Erythroblast (primary cell): Measurements from ENCODE around the gene RAD51AP1.
A peak's percentile ranks its signal among the peaks of the same experiment; 100 is the strongest.
"Not testable (repeated sequence)": the region's sequence is repeated elsewhere in the genome, so short reads cannot be mapped to it uniquely, and the experiment has no call there.

Experiments used
- DNase-seq, 2 experiments: peaks; one replicate each; lab custom pipeline; 2025; lab: John Stamatoyannopoulos, UW
- GATA1 ChIP-seq: IDR thresholded peaks from 2 replicates; pipeline ENCODE4 v1.6.1; 2011; ENCODE audit warnings: low read depth, mild to moderate bottlenecking, control low read depth, low read length, moderate library complexity
- POLR2A ChIP-seq: IDR thresholded peaks from 2 replicates; pipeline ENCODE4 v1.6.1; 2011; ENCODE audit warnings: mild to moderate bottlenecking, low read length

RAD51AP1 gene

GRCh38 chr12:4538207-4539160 lies at the start of gene RAD51AP1:
Gene RAD51AP1 (plus strand): TSS chr12:4538890. CDS start chr12:4538940, 50 bp downstream.
- no peak for TF ChIP-seq GATA1
- peak; percentile 83 for TF ChIP-seq POLR2A

DNA sequence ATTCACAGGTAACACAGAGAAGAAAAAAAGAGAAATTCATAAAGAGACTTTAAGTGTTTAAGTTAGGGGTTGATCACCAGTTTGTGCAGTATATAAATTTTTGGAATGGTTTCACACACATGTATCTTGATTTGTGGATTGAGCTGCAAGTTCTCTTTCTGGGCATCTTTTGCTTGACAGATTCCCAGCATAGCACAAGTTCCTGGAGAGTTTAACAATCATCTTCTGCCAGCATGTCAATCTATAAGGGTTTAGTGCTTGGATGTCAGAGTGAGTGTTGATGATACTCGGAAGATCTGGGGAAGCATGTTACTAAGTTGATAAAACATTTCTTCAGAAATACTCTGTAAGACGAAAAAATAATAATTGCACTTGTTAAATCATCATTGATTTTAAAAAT lies 49.1 kb upstream of the RAD51AP1 start:
- TF ChIP-seq POLR2A (no peak), GATA1 (no peak)
- DNase-seq, result no peak

More at GRCh38 chr12:4538207-4539160, at the start of gene RAD51AP1:
- DNase-seq, result peak; percentile 99

GRCh38 chr12:4490973-4491372 lies 47.7 kb upstream of the RAD51AP1 start:
- no peak for TF ChIP-seq POLR2A
- no peak for TF ChIP-seq GATA1
- DNase-seq, result no peak

- DNase-seq, result no peak
Observed at GRCh38 chr12:4496145-4496838, 42.4 kb upstream of the RAD51AP1 start.

DNA sequence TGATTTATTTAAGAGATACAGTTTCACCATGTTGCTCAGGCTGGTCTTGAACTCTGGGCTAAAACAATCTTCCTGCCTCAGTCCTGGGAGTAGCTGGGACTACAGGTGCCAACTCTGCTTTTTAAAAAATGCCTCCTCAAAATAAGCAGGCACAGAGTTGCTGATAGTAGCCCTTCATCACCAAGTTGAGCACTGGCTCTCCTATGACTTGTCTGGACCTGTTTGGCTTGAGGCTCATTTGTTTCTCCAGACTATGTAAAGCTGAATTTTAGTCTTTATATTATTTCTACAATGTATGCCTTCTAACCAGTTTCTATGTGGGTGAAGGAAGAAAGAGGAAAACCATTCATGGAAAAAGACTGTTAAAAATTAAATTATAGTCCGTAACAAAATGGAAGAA lies 39.5 kb upstream of the RAD51AP1 start:
- no peak for TF ChIP-seq GATA1
- TF ChIP-seq POLR2A, result no peak

More at GRCh38 chr12:4496145-4496838, 42.4 kb upstream of the RAD51AP1 start:
- TF ChIP-seq GATA1 (no peak), POLR2A (no peak)

DNA sequence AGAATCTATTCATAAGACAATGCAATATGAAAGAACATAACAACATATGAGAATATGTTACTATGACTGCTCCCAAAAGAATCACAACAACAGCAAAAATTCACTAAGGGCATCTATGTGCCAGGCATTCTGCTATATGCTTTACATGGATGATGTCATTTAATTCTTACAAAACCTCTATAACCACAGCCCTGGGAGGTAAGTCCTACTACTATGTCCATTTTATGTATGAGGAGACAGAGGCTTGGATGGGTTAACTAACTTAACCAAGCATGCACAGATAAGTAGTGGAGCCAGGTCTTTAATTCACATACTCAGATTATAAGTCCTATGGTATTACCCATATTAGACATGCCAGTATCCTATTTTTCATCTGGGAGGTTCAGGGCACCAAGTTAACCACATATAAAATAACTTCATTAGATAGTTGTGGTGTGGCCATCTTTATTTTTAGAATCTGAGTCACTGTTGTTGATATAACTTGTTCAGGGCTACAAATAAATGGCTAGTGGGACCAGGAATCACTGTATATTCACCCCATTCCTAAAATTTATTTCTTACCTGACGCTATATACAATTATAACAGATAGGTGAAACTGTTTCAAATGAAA lies 33.2 kb upstream of the RAD51AP1 start:
- DNase-seq, result no peak
- TF ChIP-seq POLR2A, result no peak
- TF ChIP-seq GATA1, result no peak

More for the DNA sequence above, 39.5 kb upstream of the RAD51AP1 start:
- no peak for DNase-seq

- TF ChIP-seq GATA1 (no peak), POLR2A (no peak)
- no peak for DNase-seq
Observed at GRCh38 chr12:4506430-4506829, 32.3 kb upstream of the RAD51AP1 start.

DNA sequence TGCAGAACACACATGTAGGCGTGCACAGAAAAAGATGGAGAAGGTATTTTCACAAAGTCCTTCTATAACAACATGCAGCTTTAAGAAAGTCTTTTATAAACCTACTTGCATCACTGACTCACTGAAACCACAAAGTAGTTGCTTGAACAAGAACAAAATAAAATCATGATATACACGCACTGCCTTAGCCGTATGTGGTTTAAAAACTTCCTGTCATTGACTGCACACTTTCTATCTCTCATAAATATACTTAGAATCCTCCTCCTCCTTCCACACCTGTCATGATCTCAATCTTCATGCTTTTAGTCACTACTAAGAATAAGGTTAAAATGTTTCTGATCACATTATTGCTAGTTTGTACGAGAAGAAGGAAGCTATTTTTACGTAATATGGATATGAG lies 31.8 kb upstream of the RAD51AP1 start:
- no peak for DNase-seq
- TF ChIP-seq POLR2A, result no peak
- no peak for TF ChIP-seq GATA1

DNA sequence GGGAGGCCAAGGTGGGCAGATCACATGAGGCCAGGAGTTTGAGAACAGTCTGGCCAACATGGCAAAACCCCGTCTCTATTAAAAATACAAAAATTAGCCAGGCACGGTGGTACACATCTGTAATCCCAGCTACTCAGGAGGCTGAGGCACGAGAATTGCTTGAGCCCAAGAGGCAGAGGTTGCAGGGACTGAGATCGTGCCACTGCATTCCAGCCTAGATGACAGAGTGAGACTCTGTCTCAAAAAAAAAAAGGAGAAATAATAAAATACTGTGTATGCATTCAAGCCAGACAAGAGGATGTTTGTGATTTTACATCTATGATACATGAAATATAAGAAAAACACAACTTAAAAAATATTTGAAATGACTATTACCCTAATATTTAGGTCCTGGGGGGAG lies 30.2 kb upstream of the RAD51AP1 start:
- DNase-seq, result not testable (repeated sequence)

GRCh38 chr12:4509269-4509668 lies 29.4 kb upstream of the RAD51AP1 start:
- DNase-seq, result not testable (repeated sequence)

DNA sequence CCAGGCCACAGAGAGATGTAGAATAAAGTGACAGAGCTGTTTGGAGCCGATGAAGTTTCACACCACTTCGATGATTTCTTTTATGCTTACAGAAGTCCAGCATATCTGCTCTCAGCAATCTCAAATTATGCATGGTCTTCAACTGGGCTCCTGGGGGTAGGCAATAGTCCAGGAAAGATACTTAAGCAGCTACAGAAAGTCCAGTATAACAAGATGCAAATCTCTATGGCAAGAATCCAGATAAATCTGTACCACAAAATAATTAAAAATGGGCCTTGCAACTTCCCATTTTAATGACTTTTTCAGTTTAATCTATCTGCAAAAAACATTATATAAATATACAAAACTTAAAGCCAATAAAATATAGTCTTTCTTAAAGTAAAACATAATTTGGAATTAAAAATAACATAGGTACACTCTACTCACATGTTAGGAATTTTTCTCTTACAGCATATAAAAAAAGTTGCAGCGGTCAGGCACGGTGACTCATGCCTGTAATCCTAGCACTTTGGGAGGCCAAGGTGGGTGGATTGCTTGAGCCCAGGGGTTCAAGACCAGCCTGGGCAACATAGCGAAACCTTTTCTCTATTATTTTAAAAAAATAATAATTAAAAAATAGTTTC lies 20.5 kb upstream of the RAD51AP1 start:
- TF ChIP-seq POLR2A (no peak), GATA1 (no peak)
- DNase-seq, result no peak

- DNase-seq, result not testable (repeated sequence)
Observed at GRCh38 chr12:4523443-4523842, 15.2 kb upstream of the RAD51AP1 start.

GRCh38 chr12:4526923-4527546 lies 11.7 kb upstream of the RAD51AP1 start:
- DNase-seq, result peak in 1 of 2 experiments; percentile 24
- TF ChIP-seq POLR2A, result no peak
- no peak for TF ChIP-seq GATA1
